ENCODE data around the gene UBL4A. TPM values are rescaled to one million over a fixed set of nuclear protein-coding genes. Genes with fewer than 3 reads are reported as not detected.
A peak's percentile ranks its signal among the peaks of the same experiment; 100 is the strongest.

UBL4A gene
- polyA plus RNA-seq, 2 of the 4 experiments (the other 2 are of a cell fraction) = 26.4 to 37.7 TPM

- TF ChIP-seq FOSB (CRISPR knock-in tag; IDR thresholded peaks at IDR 0.05) = peak; percentile 88
Observed at GRCh38 chrX:154525606-154526490, 39.4 kb upstream of the UBL4A start (continued).

GRCh38 chrX:154519389-154519788, 33.0 kb upstream of the UBL4A start:
- ChIA-PET POLR2A (interaction anchor here (0.5 kb wide), 1 partner anchor 105 kb away, joined by 3 read pairs; no protein-coding TSS in a partner anchor), CTCF (no interaction called here)
- H3K27ac ChIP-seq = no peak overlapping the region
- H3K9me3 ChIP-seq = no peaks in the 10 kb centered on the region
- no peak for DNase-seq (ENCODE audit: low read depth in 1 of 2, low spot score in 1 of 2)
- no peak overlapping the region for H3K4me2 ChIP-seq
- WGBS (ENCODE audit: missing lambda C conversion rate) = 93% methylated on average over 8 of the region's 8 CpGs
- TF ChIP-seq MAZ (IDR thresholded peaks at IDR 0.05; ENCODE audit: borderline replicate concordance, low read depth, low read length) (no peak), JUN (IDR thresholded peaks at IDR 0.05) (no peak), POLR2AphosphoS2 (conservative IDR thresholded peaks at IDR 0.05; ENCODE audit: low read length) (0 out of 2 replicates have a peak, but pooled peaks have one; percentile 39), USF2 (IDR thresholded peaks at IDR 0.05) (no peak)
- H3K4me3 ChIP-seq = no peak overlapping the region
- no peak for ATAC-seq
- H3K4me1 ChIP-seq = peaks cover 10% of the 10 kb centered on the region; the same call in 2 of the 3 replicates
- FAIRE-seq = no peak

GRCh38 chrX:154517101-154517781, 30.8 kb upstream of the UBL4A start:
- ChIA-PET CTCF (interaction anchor here (1.7 to 2.4 kb wide), 2 partner anchors 9 to 144 kb away, joined by 3 to 8 read pairs; no protein-coding TSS in a partner anchor), POLR2A (interaction anchor here (1.3 kb wide), 1 partner anchor 27 kb away, joined by 3 read pairs; the partner anchor contains the start of gene SLC10A3)
- FAIRE-seq = no peak
- 91% methylated on average over 20 of the region's 25 CpGs for WGBS (ENCODE audit: missing lambda C conversion rate)
- Histone ChIP-seq H3K4me3 (no peak overlapping the region), H3K4me1 (peaks cover 10% of the 10 kb centered on the region; the same call in 2 of the 3 replicates), H3K4me2 (peak overlapping the region; percentile 79), H3K9me3 (no peaks in the 10 kb centered on the region), H3K27ac (peak overlapping the region in 1 of 2 experiments; percentile 86; a peak in 2 of 6 replicates)
- DNase-seq (ENCODE audit: low read depth in 1 of 2, low spot score in 1 of 2) = no peak
- no peak for TF ChIP-seq HOXB5 (CRISPR knock-in tag; IDR thresholded peaks at IDR 0.05)
- no peak for TF ChIP-seq ZFP36 (IDR thresholded peaks at IDR 0.05; ENCODE audit: borderline replicate concordance, partially characterized antibody)
- TF ChIP-seq E2F6 (IDR thresholded peaks at IDR 0.05; ENCODE audit: borderline replicate concordance, low read depth) = no peak
- TF ChIP-seq PHF8 (IDR thresholded peaks at IDR 0.05; ENCODE audit: borderline replicate concordance, low read depth) = no peak
- no peak for TF ChIP-seq EHF (CRISPR knock-in tag; IDR thresholded peaks at IDR 0.05)
- no peak for TF ChIP-seq SREBF2 (IDR thresholded peaks at IDR 0.05)
- no peak for TF ChIP-seq HEYL (CRISPR knock-in tag; IDR thresholded peaks at IDR 0.05)
- no peak for TF ChIP-seq CBX2 (IDR thresholded peaks at IDR 0.05; ENCODE audit: borderline replicate concordance, low read depth)
- no peak for TF ChIP-seq MAX (IDR thresholded peaks at IDR 0.05)
- TF ChIP-seq MYC (IDR thresholded peaks at IDR 0.05; ENCODE audit: borderline replicate concordance, low read length) = no peak
- no peak for TF ChIP-seq FOSL2 (IDR thresholded peaks at IDR 0.05)
- TF ChIP-seq FOSL2 (CRISPR knock-in tag; IDR thresholded peaks at IDR 0.05) = no peak
- TF ChIP-seq RFX5 (IDR thresholded peaks at IDR 0.05) = no peak
- TF ChIP-seq POLR2AphosphoS2 (conservative IDR thresholded peaks at IDR 0.05; ENCODE audit: low read length) = no peak
- no peak for TF ChIP-seq PBX3 (IDR thresholded peaks at IDR 0.05)
- no peak for TF ChIP-seq REST (IDR thresholded peaks at IDR 0.05)
- no peak for TF ChIP-seq HOXA7 (CRISPR knock-in tag; IDR thresholded peaks at IDR 0.05)
- no peak for ATAC-seq

Data from A549 (cell line).